Body of pancreas (tissue), 4 donors: ENCODE results near the gene INKA1. TPM values are rescaled to one million over a fixed set of nuclear protein-coding genes. Genes with fewer than 3 reads are reported as not detected.
"Not testable (repeated sequence)": the region's sequence is repeated elsewhere in the genome, so short reads cannot be mapped to it uniquely, and the experiment has no call there.

Experiments used
- ATAC-seq: fragments of 150-250 bp; one replicate; pipeline ENCODE4 v1.9.1; 2016
- DNase-seq, 4 donors: peaks; one replicate each; pipeline ENCODE4 v3.0.0-alpha.2; 2019
- H3K27ac ChIP-seq, 4 donors: fragments of 200-600 bp; sonication (generic); 1 replicate in 3 of 4; 2 replicates in 1 of 4; pipeline versions ENCODE4 v1.5.1 to v1.6.1; 2016 to 2019; ENCODE audit warnings: mild to moderate bottlenecking in 1 of 4, mixed read lengths in 1 of 4, moderate library complexity in 1 of 4
- H3K27me3 ChIP-seq, 2 donors: fragments of 200-600 bp; sonication (generic); one replicate each; pipeline ENCODE4 v1.6.0; 2016; ENCODE audit warnings: mild to moderate bottlenecking in 1 of 2
- H3K36me3 ChIP-seq, 2 donors: fragments of 200-600 bp; sonication (generic); replicated peaks in 1 of 2; 2 replicates each; pipeline ENCODE4 v1.5.1; 2016; ENCODE audit warnings: low read depth in 2 of 2; ENCODE audit not compliant: insufficient read depth in 1 of 2
- H3K4me1 ChIP-seq: fragments of 200-600 bp; sonication (generic); one replicate; pipeline ENCODE4 v1.6.0; 2016
- H3K4me3 ChIP-seq, 2 donors: fragments of 200-600 bp; sonication (generic); 1 replicate in 1 of 2; 2 replicates in 1 of 2; pipeline ENCODE4 v1.5.1; 2016 to 2019
- H3K9me3 ChIP-seq, 3 donors: fragments of 200-600 bp; sonication (generic); 1 replicate in 2 of 3; 2 replicates in 1 of 3; pipeline ENCODE4 v1.5.1; 2016
- CTCF ChIP-seq, 7 experiments: fragments of 450-650 bp in 4 of 7; fragments of 200-600 bp in 3 of 7; sonication (generic) in 3 of 7; IDR thresholded peaks; one replicate each; pipeline ENCODE4 v1.5.1; 2016 to 2019; ENCODE audit warnings: antibody characterized with exemption in 7 of 7
- POLR2A ChIP-seq, 3 donors: fragments of 450-650 bp; IDR thresholded peaks; one replicate each; pipeline ENCODE4 v1.6.1; 2016; ENCODE audit warnings: antibody characterized with exemption in 3 of 3, mild to moderate bottlenecking in 2 of 3
- WGBS, 2 donors: methylation state at CpG; one replicate each; pipeline ENCODE4 v1.1.5; 2017; 5-methylcytosine and 5-hydroxymethylcytosine counted together
- intact Hi-C: fragments of 100-400 bp; cut with DNase I; formaldehyde crosslinking; loops from one replicate; pipeline ENCODE4 v1.15.1; 2023
- total RNA-seq, 2 donors: library from RNA; depleted of rRNA; stranded (reverse); fragments of >200 nt; gene quantifications; one replicate each; pipeline ENCODE4 v1.1.0, GENCODE V29; 2016

Gene INKA1
- total RNA-seq, 2 donors from 2014 or later = 2.6 TPM; not detected in 1

- no peak for TF ChIP-seq POLR2A (IDR thresholded peaks at IDR 0.05)
- no peak for TF ChIP-seq CTCF (IDR thresholded peaks at IDR 0.05)
- ATAC-seq (no peak), DNase-seq (no peak)
- Histone ChIP-seq H3K9me3 (no peaks in the 10 kb centered on the region), H3K36me3 (no peaks in the 10 kb centered on the region), H3K27me3 (no peaks in the 10 kb centered on the region), H3K4me3 (no peak overlapping the region), H3K27ac (no peak overlapping the region), H3K4me1 (peaks cover 18% of the 10 kb centered on the region)
- WGBS, 2 donors = 79 to 81% methylated on average over 1 of the region's 1 CpG
- intact Hi-C loops = no loop called here
Measured at GRCh38 chr3:49771340-49771938, 31.6 kb upstream of the INKA1 start.

GRCh38 chr3:49772703-49773102, 30.4 kb upstream of the INKA1 start:
- WGBS, 2 donors = 91 to 95% methylated on average over 2 of the region's 2 CpGs

GRCh38 chr3:49775538-49775937, 27.5 kb upstream of the INKA1 start:
- no peaks in the 10 kb centered on the region for H3K27me3 ChIP-seq
- TF ChIP-seq POLR2A (IDR thresholded peaks at IDR 0.05) (no peak), CTCF (IDR thresholded peaks at IDR 0.05) (no peak)
- ATAC-seq = no peak
- H3K9me3 ChIP-seq = no peaks in the 10 kb centered on the region
- no peak for DNase-seq
- H3K36me3 ChIP-seq = peaks cover 0 to 5% of the 10 kb centered on the region in 2 donors
- 46 to 56% methylated on average over 3 of the region's 3 CpGs for WGBS, 2 donors
- peaks cover 12% of the 10 kb centered on the region for H3K4me1 ChIP-seq
- H3K27ac ChIP-seq = no peak overlapping the region
- intact Hi-C loops = no loop called here
- no peak overlapping the region for H3K4me3 ChIP-seq

More at GRCh38 chr3:49772703-49773102, 30.4 kb upstream of the INKA1 start:
- DNase-seq (no peak), ATAC-seq (no peak)
- H3K4me3 ChIP-seq = no peak overlapping the region
- H3K4me1 ChIP-seq = peaks cover 18% of the 10 kb centered on the region
- TF ChIP-seq POLR2A (IDR thresholded peaks at IDR 0.05) (no peak), CTCF (IDR thresholded peaks at IDR 0.05) (no peak)
- H3K36me3 ChIP-seq = peaks cover 0 to 5% of the 10 kb centered on the region in 2 donors
- intact Hi-C loops = no loop called here
- H3K9me3 ChIP-seq = no peaks in the 10 kb centered on the region
- no peaks in the 10 kb centered on the region for H3K27me3 ChIP-seq
- H3K27ac ChIP-seq = no peak overlapping the region

- H3K4me3 ChIP-seq, H3K27ac ChIP-seq, H3K27me3 ChIP-seq, DNase-seq, H3K36me3 ChIP-seq, ATAC-seq, H3K9me3 ChIP-seq, intact Hi-C loops: not testable (repeated sequence)
- 84 to 88% methylated on average over 8 of the region's 8 CpGs for WGBS, 2 donors
- peaks cover 16% of the 10 kb centered on the region for H3K4me1 ChIP-seq
Measured at GRCh38 chr3:49776101-49776500, 27.0 kb upstream of the INKA1 start.

- H3K36me3 ChIP-seq = peaks cover 3 to 5% of the 10 kb centered on the region in 2 donors
- no peak overlapping the region for H3K4me3 ChIP-seq
- no peak overlapping the region for H3K27ac ChIP-seq
- no peak for TF ChIP-seq POLR2A (IDR thresholded peaks at IDR 0.05)
- no peak for TF ChIP-seq CTCF (IDR thresholded peaks at IDR 0.05)
- ATAC-seq (no peak), DNase-seq (no peak)
- no peaks in the 10 kb centered on the region for H3K27me3 ChIP-seq
- 89 to 90% methylated on average over 5 of the region's 5 CpGs for WGBS, 2 donors
- no peaks in the 10 kb centered on the region for H3K9me3 ChIP-seq
- intact Hi-C loops = no loop called here
- H3K4me1 ChIP-seq = peaks cover 36% of the 10 kb centered on the region
Measured at GRCh38 chr3:49779358-49780079, 23.5 kb upstream of the INKA1 start.
